ENCODE measurements around the gene PEX3. TPM values are rescaled to one million over a fixed set of nuclear protein-coding genes. Genes with fewer than 3 reads are reported as not detected.

The PEX3 gene
- total RNA-seq, 1 donor from 2014 or later: 15.1 TPM

DNA sequence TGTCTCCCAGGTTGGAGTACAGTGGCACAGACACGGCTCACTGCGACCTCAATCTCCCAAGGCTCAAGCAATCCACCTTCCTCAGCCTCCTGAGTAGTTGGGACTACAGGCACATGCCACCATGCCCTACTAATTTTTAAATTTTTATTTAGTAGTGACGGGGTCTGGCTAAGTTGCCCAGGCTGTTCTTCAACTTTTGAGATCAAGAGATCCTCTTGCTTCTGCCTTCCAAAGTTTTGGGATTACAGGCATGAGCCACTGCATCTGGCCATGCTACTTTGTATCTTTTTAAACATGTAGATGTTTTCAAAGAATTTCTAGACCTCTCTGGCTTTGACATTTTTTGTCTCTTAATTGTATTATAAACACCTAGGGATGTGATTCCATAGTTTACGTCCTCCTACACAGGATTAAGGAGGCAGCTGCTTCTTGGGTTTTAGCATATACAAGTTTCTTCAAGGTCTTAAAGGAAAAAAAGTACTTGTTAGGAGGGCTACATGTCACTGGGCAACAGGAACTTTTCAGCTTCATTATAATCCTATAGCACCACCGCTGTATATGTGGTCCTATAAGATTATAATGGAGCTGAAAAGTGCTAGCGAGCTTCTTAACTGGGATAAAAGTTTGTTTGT lies 1.4 kb upstream of the PEX3 start:
- peaks cover 11% of the 10 kb centered on the region for H3K4me1 Mint-ChIP-seq (ENCODE audit: low read depth)
- TF ChIP-seq, protein P1, sequence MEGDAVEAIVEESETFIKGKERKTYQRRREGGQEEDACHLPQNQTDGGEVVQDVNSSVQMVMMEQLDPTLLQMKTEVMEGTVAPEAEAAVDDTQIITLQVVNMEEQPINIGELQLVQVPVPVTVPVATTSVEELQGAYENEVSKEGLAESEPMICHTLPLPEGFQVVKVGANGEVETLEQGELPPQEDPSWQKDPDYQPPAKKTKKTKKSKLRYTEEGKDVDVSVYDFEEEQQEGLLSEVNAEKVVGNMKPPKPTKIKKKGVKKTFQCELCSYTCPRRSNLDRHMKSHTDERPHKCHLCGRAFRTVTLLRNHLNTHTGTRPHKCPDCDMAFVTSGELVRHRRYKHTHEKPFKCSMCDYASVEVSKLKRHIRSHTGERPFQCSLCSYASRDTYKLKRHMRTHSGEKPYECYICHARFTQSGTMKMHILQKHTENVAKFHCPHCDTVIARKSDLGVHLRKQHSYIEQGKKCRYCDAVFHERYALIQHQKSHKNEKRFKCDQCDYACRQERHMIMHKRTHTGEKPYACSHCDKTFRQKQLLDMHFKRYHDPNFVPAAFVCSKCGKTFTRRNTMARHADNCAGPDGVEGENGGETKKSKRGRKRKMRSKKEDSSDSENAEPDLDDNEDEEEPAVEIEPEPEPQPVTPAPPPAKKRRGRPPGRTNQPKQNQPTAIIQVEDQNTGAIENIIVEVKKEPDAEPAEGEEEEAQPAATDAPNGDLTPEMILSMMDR (IDR thresholded peaks at IDR 0.05; ENCODE audit: unreplicated experiment): no peak

DNA sequence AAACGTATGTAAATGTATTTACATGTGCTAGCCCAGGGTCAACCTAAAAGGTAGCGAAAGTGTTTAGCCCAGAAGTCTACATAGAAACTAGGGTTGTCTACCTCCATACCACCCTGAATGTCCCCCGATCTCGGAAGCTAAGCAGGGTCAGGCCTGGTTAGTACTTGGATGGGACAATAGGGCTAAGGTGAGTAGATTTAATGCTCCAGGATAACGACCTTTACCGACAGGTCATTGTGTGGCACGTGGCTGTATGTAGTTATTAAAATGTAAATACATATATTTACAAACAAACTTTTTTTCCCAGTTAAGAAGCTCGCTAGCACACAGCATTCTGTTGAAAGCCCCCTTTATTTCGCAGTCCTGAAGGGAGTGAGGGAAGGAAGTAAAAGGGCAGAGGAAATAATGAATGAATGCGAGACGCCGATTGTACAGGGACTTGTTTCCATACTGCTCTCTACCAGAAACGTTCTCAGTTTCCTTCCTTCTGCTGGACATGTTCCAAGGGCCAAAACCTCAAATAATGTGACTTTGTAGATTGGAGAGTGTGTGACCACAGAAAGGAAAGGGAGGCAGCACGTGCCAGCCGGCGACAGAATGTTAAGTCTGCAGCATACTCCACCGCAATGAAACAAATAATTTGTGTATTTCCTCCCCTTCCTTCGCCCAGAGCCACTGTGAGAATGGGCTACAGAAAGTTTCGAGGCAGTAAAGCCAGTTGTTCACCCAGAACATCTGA lies 722 bp upstream of the PEX3 start:
- Mint-ChIP-seq H3K4me1 (ENCODE audit: low read depth) (peaks cover 11% of the 10 kb centered on the region), H3K9me3 (ENCODE audit: low read depth) (no peaks in the 10 kb centered on the region), H3K4me3 (ENCODE audit: low read depth) (peak overlapping the region; percentile 95), H3K27ac (peak overlapping the region; percentile 98), H3K36me3 (ENCODE audit: insufficient read depth) (no peaks in the 10 kb centered on the region), H3K27me3 (no peaks in the 10 kb centered on the region)
- peak; percentile 23 for DNase-seq (ENCODE audit: low spot score, unreplicated experiment)
- TF ChIP-seq, protein P1 (IDR thresholded peaks at IDR 0.05; ENCODE audit: unreplicated experiment): no peak

More for the DNA sequence above, 1.4 kb upstream of the PEX3 start:
- Mint-ChIP-seq H3K9me3 (ENCODE audit: low read depth) (no peaks in the 10 kb centered on the region), H3K27ac (no peak overlapping the region), H3K36me3 (ENCODE audit: insufficient read depth) (no peaks in the 10 kb centered on the region), H3K4me3 (ENCODE audit: low read depth) (peak overlapping the region; percentile 95), H3K27me3 (no peaks in the 10 kb centered on the region)
- DNase-seq (ENCODE audit: low spot score, unreplicated experiment): no peak

- Mint-ChIP-seq H3K36me3 (ENCODE audit: insufficient read depth) (no peaks in the 10 kb centered on the region), H3K4me1 (ENCODE audit: low read depth) (peaks cover 11% of the 10 kb centered on the region), H3K9me3 (ENCODE audit: low read depth) (no peaks in the 10 kb centered on the region), H3K4me3 (ENCODE audit: low read depth) (peak overlapping the region; percentile 95), H3K27me3 (no peaks in the 10 kb centered on the region), H3K27ac (peak overlapping the region; percentile 98)
- DNase-seq (ENCODE audit: low spot score, unreplicated experiment): no peak
- TF ChIP-seq, protein P1 (IDR thresholded peaks at IDR 0.05; ENCODE audit: unreplicated experiment): no peak
These were observed 926 bp downstream of the PEX3 start for GRCh38 chr6:143451531-143451930.

DNA sequence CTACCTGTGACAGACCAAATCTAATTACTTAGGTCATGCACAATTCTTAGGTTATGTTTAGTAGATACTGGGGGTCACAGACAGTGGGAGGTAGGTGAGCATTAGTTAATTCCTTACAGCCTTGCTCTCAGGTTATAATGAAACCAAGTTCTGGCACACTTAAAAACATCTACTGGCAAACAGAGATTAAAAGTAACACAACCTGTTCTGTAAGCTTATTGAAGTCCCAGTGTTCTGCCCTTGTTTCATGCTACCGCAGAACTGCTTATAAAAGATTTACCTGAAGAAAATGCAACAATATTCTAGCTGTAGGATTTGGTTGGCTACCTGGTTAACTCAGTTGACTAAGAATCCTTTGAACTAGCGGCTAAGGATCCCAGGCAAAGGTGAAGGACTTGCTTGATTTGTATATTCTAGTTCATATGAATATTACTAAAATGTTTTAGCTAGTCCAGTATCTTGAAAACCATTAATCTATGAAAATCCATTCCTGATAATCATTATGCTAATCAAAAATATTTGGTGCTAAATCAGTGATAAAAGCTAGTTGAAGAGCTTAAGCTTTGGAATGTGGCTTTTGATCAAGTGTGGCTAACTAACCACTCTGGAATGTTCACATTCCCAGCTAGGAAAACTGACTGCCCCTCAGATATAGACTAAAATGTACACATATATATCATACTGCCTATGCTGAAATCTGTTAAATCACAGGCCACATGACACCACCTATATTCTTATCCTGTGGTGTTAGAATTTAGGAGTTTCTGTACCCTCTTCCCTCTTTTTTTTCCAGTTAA lies 7.2 kb downstream of the PEX3 start:
- Mint-ChIP-seq H3K36me3 (ENCODE audit: insufficient read depth) (peaks cover 3% of the 10 kb centered on the region), H3K4me1 (ENCODE audit: low read depth) (peaks cover 9% of the 10 kb centered on the region), H3K9me3 (ENCODE audit: low read depth) (no peaks in the 10 kb centered on the region), H3K4me3 (ENCODE audit: low read depth) (no peak overlapping the region), H3K27me3 (no peaks in the 10 kb centered on the region), H3K27ac (peak overlapping the region; percentile 89)
- TF ChIP-seq, protein P1 (IDR thresholded peaks at IDR 0.05; ENCODE audit: unreplicated experiment): no peak
- DNase-seq (ENCODE audit: low spot score, unreplicated experiment): no peak

DNA sequence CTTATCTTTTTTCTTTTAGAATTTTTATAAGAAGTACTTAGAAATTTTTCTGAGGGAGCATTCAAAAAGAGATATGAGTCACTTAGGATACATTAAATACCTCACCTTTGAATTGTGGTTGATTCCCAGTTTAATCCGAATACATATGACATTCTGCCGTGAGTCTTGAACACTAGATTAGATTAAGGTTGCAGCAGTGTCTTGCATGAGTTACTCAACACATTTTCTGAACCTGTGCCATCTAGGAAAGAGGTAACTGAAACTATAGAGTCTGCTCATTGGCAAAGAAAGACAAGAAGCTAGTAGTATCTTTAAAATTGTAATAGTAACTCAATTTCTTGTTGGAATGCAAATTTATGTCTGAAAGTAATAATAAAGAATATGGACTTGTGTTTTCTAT lies 14.9 kb downstream of the PEX3 start:
- H3K4me1 Mint-ChIP-seq (ENCODE audit: low read depth): no peaks in the 10 kb centered on the region
- no peak for DNase-seq (ENCODE audit: low spot score, unreplicated experiment)

More for the DNA sequence above, 14.9 kb downstream of the PEX3 start:
- TF ChIP-seq, protein P1 (IDR thresholded peaks at IDR 0.05; ENCODE audit: unreplicated experiment): no peak
- no peak overlapping the region for H3K27ac Mint-ChIP-seq
- no peaks in the 10 kb centered on the region for H3K27me3 Mint-ChIP-seq
- H3K4me3 Mint-ChIP-seq (ENCODE audit: low read depth): no peak overlapping the region
- H3K9me3 Mint-ChIP-seq (ENCODE audit: low read depth): no peaks in the 10 kb centered on the region
- H3K36me3 Mint-ChIP-seq (ENCODE audit: insufficient read depth): peaks cover 7% of the 10 kb centered on the region
